ENCODE measurements around the gene PPP2R3A.

Gene PPP2R3A

GRCh38 chr3:136197159-136197793 lies 231.7 kb downstream of the PPP2R3A start:
- no peak for DNase-seq

Data from fibroblast of skin of back (primary cell).